NCI-H524 treated with DMSO at 0.1 percent for 48 hours (cell line): ENCODE results near the gene SH3PXD2A.
"Not testable (repeated sequence)": the region's sequence is repeated elsewhere in the genome, so short reads cannot be mapped to it uniquely, and the experiment has no call there.

Experiments
- DNase-seq: peaks from one replicate; lab custom pipeline; 2025; lab: John Stamatoyannopoulos, UW

SH3PXD2A gene

GRCh38 chr10:103643381-103643780 lies 212.0 kb downstream of the SH3PXD2A start:
- no peak for DNase-seq

DNA sequence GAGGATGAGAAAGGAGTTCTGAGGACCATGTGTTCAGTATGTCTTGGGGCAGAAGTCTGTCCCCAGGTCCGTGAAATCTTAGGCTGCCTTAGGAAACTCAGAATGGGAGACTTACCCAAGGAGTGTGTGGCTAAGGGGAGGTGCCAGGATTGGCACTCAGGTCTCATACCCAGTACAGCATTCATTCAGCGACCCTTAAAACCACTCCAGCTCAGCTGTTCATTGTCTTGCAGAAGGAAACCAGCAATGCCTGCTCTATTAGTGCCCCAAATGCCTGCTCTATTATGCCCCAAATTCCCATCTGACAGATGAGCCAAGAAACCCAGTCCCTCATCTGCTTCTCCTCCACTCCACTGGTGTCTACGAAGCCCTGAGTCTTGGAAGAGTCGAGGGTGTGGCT lies 214.1 kb downstream of the SH3PXD2A start:
- no peak for DNase-seq

DNA sequence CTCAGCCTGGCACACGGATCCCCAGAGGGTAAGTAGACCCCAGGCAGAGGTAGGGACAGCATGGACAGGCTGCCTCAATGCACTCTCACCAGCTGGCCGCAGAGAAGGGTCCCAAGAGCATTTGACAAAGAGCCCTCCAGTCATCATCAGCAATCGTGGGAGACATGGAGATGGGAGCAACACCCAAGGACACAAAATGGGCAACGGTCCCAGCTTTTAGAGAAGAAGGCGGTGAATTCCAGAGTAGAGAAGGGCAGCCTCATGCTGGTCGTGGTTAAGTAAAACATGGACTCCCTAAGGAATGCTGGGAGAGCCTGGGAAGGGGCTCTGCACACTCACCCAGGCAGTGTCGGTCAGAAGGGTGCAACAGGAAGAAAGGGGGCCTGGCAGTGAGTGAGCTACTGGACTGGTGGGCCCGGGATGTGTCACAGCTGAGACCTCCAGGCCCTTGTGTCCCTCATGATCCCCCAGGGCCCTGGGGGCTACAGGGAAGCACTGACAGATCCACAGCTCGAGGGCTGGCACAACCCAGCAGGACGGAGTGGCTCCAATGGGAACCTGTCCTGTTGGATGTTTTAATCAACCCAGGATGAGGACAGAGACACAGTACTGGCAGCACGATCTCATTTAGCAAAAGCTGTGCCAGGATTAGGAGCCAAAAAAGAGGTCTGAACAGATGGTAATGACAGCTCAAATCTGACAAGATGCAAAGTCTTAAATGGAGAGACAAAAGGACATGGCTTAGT lies 214.8 kb downstream of the SH3PXD2A start:
- no peak for DNase-seq

GRCh38 chr10:103638948-103639347 lies 216.4 kb downstream of the SH3PXD2A start:
- DNase-seq: no peak

DNA sequence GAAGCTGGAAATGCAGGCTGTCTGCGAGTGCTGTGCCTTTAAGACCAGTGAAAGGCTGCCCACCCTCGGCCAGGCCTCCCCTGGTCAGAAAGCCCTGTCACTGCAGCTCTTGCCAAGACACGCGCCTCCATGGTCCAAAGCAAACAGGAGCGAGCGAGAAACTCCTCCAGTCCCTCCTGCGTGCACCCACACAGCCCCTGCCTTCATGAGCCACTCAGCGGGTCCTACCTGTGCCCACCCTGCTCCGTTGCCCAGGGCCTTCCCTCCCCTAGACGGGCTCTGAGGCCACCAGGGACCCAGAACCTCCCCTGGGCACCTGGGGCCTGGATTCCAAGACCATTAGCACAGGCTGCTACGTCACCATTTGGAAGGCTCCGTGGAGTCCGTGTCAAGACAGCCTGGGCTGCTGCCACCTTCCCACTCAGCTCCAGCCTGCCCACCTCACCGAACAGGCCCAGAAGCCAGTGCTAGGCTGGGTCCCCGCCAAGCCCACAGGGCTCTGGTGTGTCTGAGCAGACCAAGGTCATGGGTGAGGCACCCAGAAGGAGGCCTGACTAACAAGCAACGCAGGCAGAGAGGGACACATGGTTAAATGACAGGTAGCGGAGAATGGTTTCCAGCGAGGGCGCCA lies 217.3 kb downstream of the SH3PXD2A start:
- no peak for DNase-seq

- no peak for DNase-seq
Measured at GRCh38 chr10:103637011-103637410, 218.4 kb downstream of the SH3PXD2A start.

DNA sequence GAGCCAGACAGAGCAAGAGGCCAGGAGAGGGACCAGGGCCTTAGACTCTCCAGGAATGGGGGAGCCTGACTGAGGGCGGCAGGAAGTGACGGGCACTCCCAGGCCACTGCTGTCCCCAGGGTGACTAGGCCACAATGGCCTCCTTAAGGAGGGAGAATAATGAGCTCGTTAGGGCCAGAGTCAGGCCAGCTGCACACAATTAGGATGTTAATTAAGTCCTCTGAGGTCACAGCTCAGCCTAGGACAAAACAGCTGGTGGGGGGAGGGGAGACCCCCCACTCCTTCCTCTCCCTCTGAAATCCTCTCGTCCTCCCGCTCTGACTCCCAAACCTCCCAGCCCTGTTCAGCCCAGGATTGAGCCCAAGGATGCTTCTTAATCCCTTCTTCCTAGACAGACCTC lies 218.9 kb downstream of the SH3PXD2A start:
- no peak for DNase-seq

DNA sequence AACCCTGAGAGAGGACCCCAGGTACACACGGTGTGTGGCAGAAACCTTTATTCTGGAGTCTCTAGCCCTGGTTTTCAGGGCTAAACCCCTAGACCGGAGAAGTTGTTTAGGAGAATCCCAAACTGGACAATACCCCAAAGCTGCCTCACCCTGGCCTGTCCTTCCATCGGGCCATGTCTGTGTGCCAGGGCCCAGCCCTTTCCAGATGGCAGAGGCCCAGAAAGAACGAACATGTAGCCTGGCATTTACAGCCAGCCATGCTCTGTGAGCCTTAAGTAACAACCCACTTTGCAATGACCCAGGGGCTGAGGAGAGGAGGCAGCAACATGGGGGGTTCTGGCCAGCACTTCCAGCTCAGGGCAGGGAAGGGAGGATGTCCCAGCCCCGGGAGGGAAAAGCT lies 219.8 kb downstream of the SH3PXD2A start:
- no peak for DNase-seq

DNA sequence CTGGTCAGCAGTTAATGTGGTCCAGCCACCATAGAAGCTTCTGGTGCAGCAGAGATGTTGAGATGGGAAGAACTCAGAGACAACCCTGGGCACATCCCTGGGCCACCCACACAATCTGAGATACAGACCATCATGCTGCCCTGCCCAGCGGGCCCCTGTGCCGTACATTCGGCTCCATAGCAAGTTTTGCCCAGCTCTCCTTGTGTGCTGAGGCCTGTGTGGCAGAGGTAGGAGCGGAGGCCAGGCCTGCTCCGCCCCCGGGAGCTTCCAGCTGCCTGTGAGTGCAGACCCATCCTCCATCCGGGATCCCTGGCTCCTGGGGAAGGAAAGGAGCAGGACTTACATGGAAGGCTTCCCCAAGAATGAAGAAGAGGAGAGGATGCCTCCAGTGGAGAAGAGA lies 221.5 kb downstream of the SH3PXD2A start:
- no peak for DNase-seq

DNA sequence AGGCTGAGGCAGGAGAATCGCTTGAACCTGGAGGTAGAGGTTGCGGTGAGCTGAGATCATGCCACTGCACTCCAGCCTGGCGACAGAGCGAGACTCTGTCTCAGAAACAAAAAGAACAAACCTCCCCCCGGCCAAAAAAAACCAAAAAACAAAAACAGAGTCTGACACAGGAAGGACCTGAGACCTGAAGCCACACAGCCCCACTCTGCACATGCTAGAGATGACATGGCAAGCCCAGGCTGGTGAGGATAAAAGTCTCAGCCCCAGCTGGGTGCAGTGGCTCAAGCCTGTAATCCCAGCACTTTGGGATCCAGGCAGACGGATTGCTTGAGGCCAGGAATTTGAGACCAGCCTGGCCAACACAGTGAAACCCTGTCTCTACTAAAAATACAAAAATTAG lies 222.5 kb downstream of the SH3PXD2A start:
- DNase-seq: not testable (repeated sequence)

- no peak for DNase-seq
Measured at GRCh38 chr10:103632247-103632642, 223.1 kb downstream of the SH3PXD2A start.

- no peak for DNase-seq
Measured at GRCh38 chr10:103630156-103630555, 225.2 kb downstream of the SH3PXD2A start.

GRCh38 chr10:103629581-103629980 lies 225.8 kb downstream of the SH3PXD2A start:
- no peak for DNase-seq

DNA sequence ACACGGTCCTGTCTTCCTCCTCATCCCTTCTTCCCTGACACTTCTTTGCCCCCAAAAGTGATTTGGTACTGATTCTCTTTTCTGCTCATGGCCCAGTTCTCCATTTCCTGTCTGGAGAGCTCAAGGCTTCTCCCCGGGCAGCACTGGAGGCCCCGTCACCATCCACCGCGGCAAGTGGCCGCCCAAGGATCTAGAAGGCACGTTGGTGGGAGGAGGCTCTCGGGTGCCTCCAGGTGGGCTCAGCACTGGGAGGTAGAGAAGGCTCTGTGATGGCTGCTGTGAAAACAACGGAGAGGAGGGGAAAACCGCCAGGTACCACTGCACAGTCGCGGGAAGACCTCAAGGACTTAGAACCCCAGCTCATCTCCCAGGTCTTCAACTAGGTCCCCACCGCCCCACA lies 227.5 kb downstream of the SH3PXD2A start:
- no peak for DNase-seq

GRCh38 chr10:103627111-103627892 lies 228.1 kb downstream of the SH3PXD2A start:
- DNase-seq: no peak

DNA sequence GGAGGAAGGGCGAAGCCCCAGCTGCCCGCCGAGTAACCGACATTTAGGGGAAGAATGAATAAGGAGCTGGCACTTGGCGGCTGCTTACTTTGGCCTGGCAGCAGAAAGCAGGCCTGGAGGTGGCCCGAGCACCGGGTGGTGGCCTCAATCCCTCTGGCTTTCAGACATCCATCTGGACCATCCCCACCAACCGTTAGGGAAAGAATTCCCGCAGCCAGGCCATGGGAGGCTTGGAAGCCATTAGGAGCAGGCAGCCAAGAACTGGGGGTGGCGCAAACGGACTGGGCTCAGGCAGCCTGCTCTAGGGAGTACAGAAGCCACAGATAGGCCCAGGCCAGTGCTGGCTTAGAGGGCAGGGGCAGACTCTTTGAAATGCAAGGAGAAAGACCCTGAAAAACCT lies 229.2 kb downstream of the SH3PXD2A start:
- DNase-seq: no peak

- DNase-seq: no peak
Measured at GRCh38 chr10:103622935-103623574, 232.3 kb downstream of the SH3PXD2A start.

DNA sequence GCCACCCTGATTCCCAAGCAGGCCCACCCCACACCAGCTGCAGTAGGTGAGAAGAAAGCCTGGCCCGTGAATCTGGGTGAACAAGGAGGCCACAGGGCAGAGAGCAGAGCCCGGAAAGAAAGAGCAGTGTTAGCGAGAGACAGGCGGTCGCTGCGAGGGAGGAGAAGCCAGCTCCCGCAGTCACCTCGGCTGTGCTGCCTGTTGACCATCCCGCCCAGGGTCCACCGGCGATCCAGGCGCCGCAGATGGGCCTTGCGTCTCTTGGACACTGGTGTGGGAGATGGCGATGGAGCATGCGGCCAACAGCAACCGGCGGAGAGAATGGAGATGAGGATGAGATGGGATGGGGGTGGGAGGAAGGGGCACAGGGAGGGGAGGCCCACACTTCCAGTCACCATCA lies 233.1 kb downstream of the SH3PXD2A start:
- no peak for DNase-seq

- no peak for DNase-seq
Measured at GRCh38 chr10:103621783-103622125, 233.6 kb downstream of the SH3PXD2A start.

DNA sequence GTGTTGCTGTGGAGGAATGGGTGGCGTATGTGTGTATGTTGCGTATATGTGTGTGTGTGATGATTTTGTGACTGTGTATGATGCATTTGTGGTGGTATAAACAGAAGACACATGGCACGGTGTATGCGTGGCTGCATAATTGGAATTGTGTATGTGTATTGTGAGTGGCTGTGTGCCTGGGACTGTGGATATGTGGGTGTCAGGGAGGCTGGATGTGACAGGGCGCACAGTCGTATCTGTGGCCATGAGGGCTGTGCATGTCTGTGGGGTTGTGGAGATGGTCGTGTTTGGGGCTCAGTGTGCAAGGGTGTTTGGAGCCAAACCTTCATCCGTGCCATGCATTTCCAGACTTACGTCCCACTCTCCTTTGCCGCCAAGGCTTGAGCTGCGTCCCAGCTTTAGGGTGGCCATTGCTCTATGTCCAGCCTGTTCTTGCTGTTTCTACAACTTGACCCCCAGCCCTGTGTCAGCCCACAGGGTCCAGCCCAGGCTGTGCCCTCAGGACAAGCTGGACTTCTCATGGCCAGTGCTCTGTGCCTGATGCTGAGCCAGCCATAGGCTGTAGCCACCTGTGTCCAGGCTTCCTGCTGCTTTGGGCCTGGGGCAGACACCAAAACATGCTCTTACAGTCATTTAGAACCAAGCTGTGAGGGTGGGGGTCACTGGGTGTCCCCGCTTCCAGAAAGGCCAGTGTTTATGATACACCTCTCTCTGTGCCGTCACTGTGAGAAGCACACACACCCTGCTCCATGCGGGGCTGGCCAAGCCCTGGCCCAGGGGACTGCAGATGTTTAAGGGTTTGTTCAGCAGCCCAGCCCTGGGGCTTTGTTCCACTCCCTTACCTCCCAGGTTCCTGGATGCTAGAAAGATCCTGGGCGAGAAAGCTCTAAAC lies 234.2 kb downstream of the SH3PXD2A start:
- no peak for DNase-seq

GRCh38 chr10:103620352-103620740 lies 235.0 kb downstream of the SH3PXD2A start:
- no peak for DNase-seq
